H1 (cell line): ENCODE results near the gene AFG1L. TPM values are rescaled to one million over a fixed set of nuclear protein-coding genes. Genes with fewer than 3 reads are reported as not detected.

Experiments used
- RAD21 ChIP-seq, 2 experiments: IDR thresholded peaks in 1 of 2; conservative IDR thresholded peaks in 1 of 2; 2 replicates each; pipeline ENCODE4 v1.6.1; 2011; ENCODE audit warnings: low read depth in 2 of 2, low read length in 2 of 2, improper control_type of control experiment in 1 of 2, inconsistent platforms in 1 of 2, mild to moderate bottlenecking in 1 of 2, moderate library complexity in 1 of 2
- RFX5 ChIP-seq: IDR thresholded peaks from 2 replicates; pipeline ENCODE4 v1.6.1; 2011; ENCODE audit warnings: low read depth, low read length, improper control_type of control experiment, borderline replicate concordance
- SIN3A ChIP-seq, 2 experiments: IDR thresholded peaks in 1 of 2; conservative IDR thresholded peaks in 1 of 2; 2 replicates each; pipeline ENCODE4 v1.6.1; 2011 to 2012; ENCODE audit warnings: low read length in 2 of 2, improper control_type of control experiment in 1 of 2, low read depth in 1 of 2, mild to moderate bottlenecking in 1 of 2
- SIX5 ChIP-seq: IDR thresholded peaks from 2 replicates; pipeline ENCODE4 v1.6.1; 2011; ENCODE audit warnings: mild to moderate bottlenecking, low read depth, low read length
- polyA plus RNA-seq, 7 experiments: library from polyadenylated mRNA; depleted of rRNA in 3 of 7; stranded (reverse) in 5 of 7; unstranded in 2 of 7; fragments of >200 nt in 5 of 7; fragments of 200-250 nt in 2 of 7; gene quantifications; 1 replicate in 5 of 7; 2 replicates in 1 of 7; 4 replicates in 1 of 7; pipeline versions ENCODE4 v1.2.1 to v1.2.3, GENCODE V29; 2011 to 2013; ENCODE audit warnings: missing spikeins in 2 of 7, mixed read lengths in 2 of 7
- total RNA-seq: library from RNA; stranded (reverse); fragmentation: NEBNext Ultra II Directional; extraction: Animal tissue kit (Norgen Biotek cat#: 25700); gene quantifications from 2 replicates; pipeline ENCODE4 v1.2.1, GENCODE V29; 2021

Gene AFG1L
- total and polyA plus RNA-seq, 2 of the 8 experiments (the other 6 are each of a cell fraction or from before 2014, with no cell fraction given): 0.98 to 5.7 TPM

DNA sequence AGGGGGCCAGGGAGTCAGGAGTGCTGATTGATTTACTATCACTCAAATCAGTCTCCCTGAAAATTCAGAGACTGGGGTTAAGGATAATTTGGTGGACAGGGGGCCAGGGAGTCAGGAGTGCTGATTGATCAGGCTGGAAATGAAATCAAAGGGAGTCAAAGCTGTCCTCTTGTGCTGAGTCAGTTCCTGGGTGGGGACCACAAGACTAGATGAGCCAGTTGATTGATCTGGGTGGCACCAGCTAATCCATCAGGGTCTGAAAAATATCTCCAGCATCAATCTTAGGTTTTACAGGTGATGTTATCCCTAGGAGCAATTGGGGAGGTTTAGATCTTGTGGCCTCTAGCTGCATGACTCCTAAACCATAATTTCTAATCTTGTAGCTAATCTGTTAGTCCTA lies 6.1 kb upstream of the AFG1L start (continued):
- TF ChIP-seq RAD21 (IDR thresholded peaks at IDR 0.05 in 1 of 2, conservative IDR thresholded peaks at IDR 0.05 in 1 of 2; ENCODE audit: low read depth in 2 of 2, low read length in 2 of 2): no peak
- no peak for TF ChIP-seq SIN3A (conservative IDR thresholded peaks at IDR 0.05 in 1 of 2, IDR thresholded peaks at IDR 0.05 in 1 of 2; ENCODE audit: low read depth in 1 of 2, low read length in 2 of 2)
- no peak for TF ChIP-seq SIX5
- TF ChIP-seq RFX5: no peak
